Large intestine (tissue), 3 donors: ENCODE results near the gene SLC26A5. TPM values are rescaled to one million over a fixed set of nuclear protein-coding genes. Genes with fewer than 3 reads are reported as not detected.
A peak's percentile ranks its signal among the peaks of the same experiment; 100 is the strongest.
"Not testable (repeated sequence)": the region's sequence is repeated elsewhere in the genome, so short reads cannot be mapped to it uniquely, and the experiment has no call there.

Experiments used
- DNase-seq, 2 donors: peaks; one replicate each; pipeline versions ENCODE4 v3.0.0 to v3.0.0-alpha.2; 2013
- H3K27ac ChIP-seq: one replicate; pipeline ENCODE4 v1.5.1; 2013; ENCODE audit warnings: low read length
- H3K27me3 ChIP-seq: 2 replicates; pipeline ENCODE4 v1.6.1; 2013; ENCODE audit warnings: low read length; ENCODE audit not compliant: control insufficient read depth, insufficient read depth
- H3K36me3 ChIP-seq: 2 replicates; pipeline ENCODE4 v1.6.1; 2013; ENCODE audit warnings: low read length; ENCODE audit not compliant: control insufficient read depth, insufficient read depth
- H3K4me1 ChIP-seq: one replicate; pipeline ENCODE4 v1.6.1; 2013; ENCODE audit warnings: low read length; ENCODE audit not compliant: control insufficient read depth, insufficient read depth
- H3K4me3 ChIP-seq: one replicate; pipeline ENCODE4 v1.5.1; 2013; ENCODE audit warnings: low read length
- H3K9me3 ChIP-seq: one replicate; pipeline ENCODE4 v1.6.1; 2013; ENCODE audit warnings: mild to moderate bottlenecking, low read depth, low read length, moderate library complexity; ENCODE audit not compliant: control insufficient read depth
- WGBS: methylation state at CpG from one replicate; pipeline ENCODE4 v1.1.5; 2013; ENCODE audit warnings: low lambda C conversion rate; ENCODE audit not compliant: insufficient coverage; 5-methylcytosine and 5-hydroxymethylcytosine counted together
- polyA plus RNA-seq: library from polyadenylated mRNA; unstranded; fragments of 120-200 nt; gene quantifications from one replicate; pipeline ENCODE4 v1.2.1, GENCODE V29; 2013

SLC26A5 gene
- polyA plus RNA-seq, 1 donor = 0.09 TPM

GRCh38 chr7:103405789-103406613, 40.0 kb downstream of the SLC26A5 start:
- H3K4me1 ChIP-seq, H3K9me3 ChIP-seq, DNase-seq, H3K4me3 ChIP-seq, H3K27ac ChIP-seq, H3K27me3 ChIP-seq, H3K36me3 ChIP-seq: not testable (repeated sequence)
- WGBS = 80% methylated on average over 1 of the region's 7 CpGs

- H3K36me3 ChIP-seq, H3K9me3 ChIP-seq, H3K27me3 ChIP-seq, H3K4me1 ChIP-seq, H3K4me3 ChIP-seq, DNase-seq, H3K27ac ChIP-seq: not testable (repeated sequence)
These were observed 46.3 kb downstream of the SLC26A5 start for GRCh38 chr7:103399687-103400086.

GRCh38 chr7:103398483-103399127, 47.4 kb downstream of the SLC26A5 start:
- peak in 1 of 2 donors; percentile 58 for DNase-seq
- Histone ChIP-seq H3K27ac (no peak overlapping the region), H3K4me3 (no peak overlapping the region), H3K27me3 (no peaks in the 10 kb centered on the region), H3K36me3 (no peaks in the 10 kb centered on the region), H3K9me3 (no peaks in the 10 kb centered on the region), H3K4me1 (no peaks in the 10 kb centered on the region)
- no CpG with 5 or more reads among the region's 2 CpGs for whole genome bisulfite sequencing

DNA sequence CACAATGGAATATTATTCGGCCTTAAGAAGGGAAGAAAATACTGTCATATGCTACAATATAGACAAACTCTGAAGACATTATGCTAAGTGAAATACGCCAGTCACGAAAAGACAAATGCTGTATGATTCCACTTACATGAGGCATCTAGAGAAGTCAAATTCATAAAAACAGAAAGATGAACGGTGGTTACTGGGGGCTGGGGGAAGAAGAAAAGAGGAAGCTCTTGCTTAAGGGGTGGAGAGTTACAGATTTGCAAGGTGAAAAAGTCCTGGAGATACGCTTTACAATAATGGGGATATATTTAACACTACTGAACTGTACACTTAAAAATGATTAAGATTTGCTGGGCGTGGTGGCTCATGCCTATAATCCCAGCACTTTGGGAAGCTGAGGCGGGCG, 49.5 kb downstream of the SLC26A5 start:
- WGBS = 100% methylated on average over 4 of the region's 8 CpGs
- Histone ChIP-seq H3K9me3 (no peaks in the 10 kb centered on the region), H3K4me1 (no peaks in the 10 kb centered on the region), H3K36me3 (no peaks in the 10 kb centered on the region), H3K4me3 (no peak overlapping the region), H3K27me3 (no peaks in the 10 kb centered on the region), H3K27ac (no peak overlapping the region)
- DNase-seq = no peak

DNA sequence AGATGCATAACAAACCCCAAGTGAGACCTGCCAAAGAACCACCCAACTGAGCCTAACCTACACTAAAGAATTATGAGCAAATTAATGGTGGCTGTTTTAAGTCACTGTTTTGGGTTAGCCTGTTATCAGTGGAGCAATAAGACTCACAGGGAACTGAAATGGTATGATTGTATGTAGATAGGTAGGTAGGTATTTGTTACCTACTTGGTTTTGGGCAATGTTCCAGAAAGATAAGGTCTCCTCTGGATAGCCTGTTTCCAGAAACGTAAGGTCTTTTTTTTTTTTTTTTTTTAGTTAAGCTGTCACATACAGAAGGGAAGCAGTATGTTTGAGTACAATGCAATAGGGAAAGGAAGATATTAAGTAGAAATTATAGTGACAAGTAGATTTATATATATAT, 50.9 kb downstream of the SLC26A5 start:
- Histone ChIP-seq H3K4me3 (no peak overlapping the region), H3K4me1 (no peaks in the 10 kb centered on the region), H3K27ac (no peak overlapping the region), H3K27me3 (no peaks in the 10 kb centered on the region), H3K36me3 (no peaks in the 10 kb centered on the region), H3K9me3 (no peaks in the 10 kb centered on the region)
- DNase-seq = no peak
- WGBS = 29% methylated on average over 1 of the region's 1 CpG

GRCh38 chr7:103394566-103394965, 51.4 kb downstream of the SLC26A5 start:
- WGBS = no CpG with 5 or more reads among the region's 4 CpGs

DNA sequence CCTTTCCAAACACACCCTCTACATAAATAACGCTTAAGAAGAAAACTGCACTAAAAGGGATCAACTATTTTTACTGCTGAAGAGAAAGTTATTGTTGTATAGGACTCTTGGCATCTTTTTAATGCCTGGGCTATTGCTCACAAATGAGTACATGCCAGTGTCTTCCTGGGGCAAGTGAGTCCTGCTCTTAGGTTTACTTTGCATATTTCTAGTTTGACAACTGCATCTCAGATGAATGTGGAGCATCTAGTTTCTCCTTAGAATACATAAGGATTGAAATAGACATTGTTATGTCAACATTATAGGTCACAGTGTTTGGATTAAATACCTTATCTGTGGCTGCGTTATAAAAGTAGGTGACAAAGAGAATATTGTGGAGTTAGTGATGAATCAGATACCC, 54.0 kb downstream of the SLC26A5 start:
- no peak overlapping the region for H3K4me3 ChIP-seq

More at GRCh38 chr7:103394566-103394965, 51.4 kb downstream of the SLC26A5 start:
- Histone ChIP-seq H3K9me3 (no peaks in the 10 kb centered on the region), H3K4me3 (no peak overlapping the region), H3K36me3 (no peaks in the 10 kb centered on the region), H3K27ac (no peak overlapping the region), H3K27me3 (no peaks in the 10 kb centered on the region), H3K4me1 (no peaks in the 10 kb centered on the region)
- no peak for DNase-seq

GRCh38 chr7:103391150-103391549, 54.9 kb downstream of the SLC26A5 start:
- Histone ChIP-seq H3K36me3 (no peaks in the 10 kb centered on the region), H3K9me3 (no peaks in the 10 kb centered on the region), H3K4me1 (no peaks in the 10 kb centered on the region), H3K27me3 (no peaks in the 10 kb centered on the region), H3K4me3 (no peak overlapping the region), H3K27ac (no peak overlapping the region)
- no CpG with 5 or more reads among the region's 5 CpGs for WGBS
- no peak for DNase-seq

More for the DNA sequence above, 54.0 kb downstream of the SLC26A5 start:
- no peaks in the 10 kb centered on the region for H3K36me3 ChIP-seq
- H3K27ac ChIP-seq = no peak overlapping the region
- WGBS = 20% methylated on average over 1 of the region's 2 CpGs
- no peaks in the 10 kb centered on the region for H3K4me1 ChIP-seq
- no peaks in the 10 kb centered on the region for H3K9me3 ChIP-seq
- no peak for DNase-seq
- H3K27me3 ChIP-seq = no peaks in the 10 kb centered on the region

DNA sequence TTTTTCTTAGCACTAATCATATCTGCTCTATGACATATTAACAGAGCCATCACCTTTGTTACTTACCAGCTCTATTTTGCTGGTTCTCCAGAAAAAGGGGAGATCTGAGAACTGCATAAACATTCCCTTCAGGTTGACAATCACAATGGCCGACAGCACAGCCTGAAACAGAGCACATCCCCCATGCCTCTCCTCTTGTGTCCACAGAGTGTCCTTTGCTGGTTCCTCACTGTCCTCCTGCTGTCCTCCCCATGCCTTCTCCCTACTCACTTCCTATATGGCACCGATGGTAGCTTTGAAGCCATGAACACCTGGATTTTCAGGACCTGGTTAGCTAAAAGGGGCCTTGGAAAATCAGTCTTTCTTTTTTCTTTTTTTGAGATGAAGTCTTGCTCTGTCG, 56.7 kb downstream of the SLC26A5 start:
- H3K36me3 ChIP-seq = no peaks in the 10 kb centered on the region
- H3K9me3 ChIP-seq = no peaks in the 10 kb centered on the region
- no peaks in the 10 kb centered on the region for H3K27me3 ChIP-seq
- H3K4me1 ChIP-seq = no peaks in the 10 kb centered on the region
- H3K27ac ChIP-seq = no peak overlapping the region
- WGBS = no CpG with 5 or more reads among the region's 3 CpGs
- H3K4me3 ChIP-seq = no peak overlapping the region
- DNase-seq = no peak

DNA sequence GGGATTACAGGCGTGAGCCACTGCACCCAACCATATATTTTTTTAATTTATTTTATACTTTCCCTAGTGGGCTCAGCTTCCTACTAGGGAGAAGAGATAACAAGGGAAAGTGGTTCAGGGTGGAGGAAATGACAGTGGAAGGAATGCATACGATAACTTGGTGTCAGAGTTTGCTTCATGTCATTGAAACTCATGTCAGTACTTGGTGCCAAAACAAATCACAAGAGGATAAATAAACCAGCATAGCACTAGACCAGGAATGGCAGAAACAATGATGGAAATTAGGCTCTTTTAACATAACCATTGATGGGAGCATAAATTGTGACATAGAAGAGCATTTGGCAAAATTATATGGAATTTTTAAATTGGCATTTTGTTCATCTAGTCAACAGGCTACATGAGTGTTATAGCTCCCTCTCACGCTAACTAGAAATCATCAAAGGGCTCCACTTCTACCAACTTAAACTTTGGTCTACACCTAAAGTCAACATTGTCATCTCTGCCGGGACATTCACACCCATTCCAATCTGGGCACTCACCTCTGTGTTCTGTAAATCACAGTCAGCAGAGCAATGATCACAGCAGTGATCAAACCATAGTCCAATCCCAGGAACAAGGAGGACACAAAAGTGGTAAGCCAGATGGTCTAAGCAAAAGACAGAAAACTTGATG, 57.4 kb downstream of the SLC26A5 start:
- no peak overlapping the region for H3K27ac ChIP-seq
- H3K4me1 ChIP-seq = no peaks in the 10 kb centered on the region
- H3K27me3 ChIP-seq = no peaks in the 10 kb centered on the region
- H3K4me3 ChIP-seq = no peak overlapping the region
- peak in 1 of 2 donors; percentile 23 for DNase-seq
- H3K36me3 ChIP-seq = no peaks in the 10 kb centered on the region
- 45% methylated on average over 2 of the region's 4 CpGs for WGBS
- no peaks in the 10 kb centered on the region for H3K9me3 ChIP-seq
